RWPE1 (cell line): ENCODE measurements around the gene SLC12A4.
A peak's percentile ranks its signal among the peaks of the same experiment; 100 is the strongest.
"Not testable (repeated sequence)": the region's sequence is repeated elsewhere in the genome, so short reads cannot be mapped to it uniquely, and the experiment has no call there.

Experiments
- CTCF ChIA-PET: fragments of 350-600 bp; sonication (Branson Sonifier 250); formaldehyde crosslinking; extraction: SDS; loops from one replicate; lab custom pipeline; 2021; lab: Yijun Ruan, JAX
- POLR2A ChIA-PET: fragments of 400-600 bp; formaldehyde crosslinking; extraction: SDS; loops from one replicate; lab custom pipeline; 2020; ENCODE audit warnings: antibody characterized with exemption; ENCODE audit not compliant: low non-redundant PET; lab: Yijun Ruan, JAX
- DNase-seq: peaks from one replicate; pipeline ENCODE4 v3.0.0; 2012; ENCODE audit warnings: low spot score
- H3K27ac ChIP-seq: fragments of 450-650 bp; 2 replicates; pipeline ENCODE4 v1.5.1; 2017
- CTCF ChIP-seq: fragments of 450-650 bp; conservative IDR thresholded peaks from 2 replicates; pipeline ENCODE4 v1.5.1; 2017; ENCODE audit warnings: low read depth, mild to moderate bottlenecking

Gene SLC12A4

GRCh38 chr16:67917140-67917851 lies 51.1 kb downstream of the SLC12A4 start:
- peak overlapping the region; percentile 79 for H3K27ac ChIP-seq
- POLR2A ChIA-PET, result no interaction called here
- no peak for TF ChIP-seq CTCF
- no peak for DNase-seq
- CTCF ChIA-PET, result interaction anchor here (0.7 to 1.3 kb wide), 4 partner anchors 11 to 100 kb away, joined by 3 read pairs; no protein-coding TSS in a partner anchor

GRCh38 chr16:67915831-67916723 lies 52.4 kb downstream of the SLC12A4 start:
- H3K27ac ChIP-seq, result peak overlapping the region; percentile 79
- TF ChIP-seq CTCF, result no peak
- CTCF ChIA-PET, result interaction anchor here (0.7 to 1.0 kb wide), 2 partner anchors 13 to 70 kb away, joined by 3 read pairs; no protein-coding TSS in a partner anchor
- DNase-seq, result no peak
- POLR2A ChIA-PET, result interaction anchor here (0.6 kb wide), 1 partner anchor 16 kb away, joined by 3 read pairs; no protein-coding TSS in a partner anchor

GRCh38 chr16:67915496-67915769 lies 53.0 kb downstream of the SLC12A4 start:
- POLR2A ChIA-PET, CTCF ChIA-PET, DNase-seq: not testable (repeated sequence)
- H3K27ac ChIP-seq, result peak overlapping the region; percentile 79

GRCh38 chr16:67914758-67915495 lies 53.5 kb downstream of the SLC12A4 start:
- DNase-seq, result no peak
- H3K27ac ChIP-seq, result peak overlapping the region; percentile 79
- no peak for TF ChIP-seq CTCF
- POLR2A ChIA-PET, result no interaction called here
- CTCF ChIA-PET, result interaction anchor here (0.6 to 1.4 kb wide), 5 partner anchors 31 to 1538 kb away, joined by 3 to 5 read pairs (median 3); no protein-coding TSS in a partner anchor

- H3K27ac ChIP-seq, result peak overlapping the region; percentile 61
- no peak for TF ChIP-seq CTCF
- no peak for DNase-seq
- ChIA-PET CTCF (interaction anchor here (0.5 to 1.3 kb wide), 2 partner anchors 18 to 91 kb away, joined by 3 to 4 read pairs; no protein-coding TSS in a partner anchor), POLR2A (no interaction called here)
Observed at GRCh38 chr16:67910158-67910557, 58.3 kb downstream of the SLC12A4 start.

- no peak for TF ChIP-seq CTCF
- no peak for DNase-seq
- ChIA-PET POLR2A (interaction anchor here (0.6 kb wide), 1 partner anchor 212 kb away, joined by 4 read pairs; no protein-coding TSS in a partner anchor), CTCF (interaction anchor here (0.6 to 1.9 kb wide), 3 partner anchors 26 to 998 kb away, joined by 4 to 6 read pairs (median 5); no protein-coding TSS in a partner anchor)
- H3K27ac ChIP-seq, result peak overlapping the region; percentile 46
Observed at GRCh38 chr16:67909056-67909742, 59.2 kb downstream of the SLC12A4 start.
